ENCODE data around the gene SLAMF9. TPM values are rescaled to one million over a fixed set of nuclear protein-coding genes. Genes with fewer than 3 reads are reported as not detected.

Gene SLAMF9
- total RNA-seq, 6 experiments from 2014 or later: 0.68 to 2.2 (median 1.6) TPM; not detected in 2

GRCh38 chr1:159945483-159946241, 8.4 kb downstream of the SLAMF9 start, which contains the start of gene IGSF9:
TSS of gene IGSF9 (minus strand) at chr1:159945613. CDS start at chr1:159943454, 2,159 bp downstream.
- peaks cover 0 to 20% (median 3%) of the 10 kb centered on the region in 4 donors for H3K4me1 ChIP-seq
- DNase-seq (peak; percentile 83 to 92 (median 87)), ATAC-seq (peak; percentile 86 to 91 (median 87))
- H3K4me3 ChIP-seq: peak within 1 kb of the TSS; percentile 52 to 74 (median 52)
- no peaks in the 10 kb centered on the region for H3K9me3 ChIP-seq
- peak within 1 kb of the TSS in 2 of 3 donors; percentile 15 to 69 for H3K27ac ChIP-seq
- H3K27me3 ChIP-seq: no peaks in the 10 kb centered on the region
- peak; percentile 51 to 67 (median 57) for TF ChIP-seq CTCF (IDR thresholded peaks at IDR 0.05)
- peak; percentile 46 for TF ChIP-seq POLR2A (IDR thresholded peaks at IDR 0.05)
- intact Hi-C loops (cut with DNase I): no loop called here
- H3K36me3 ChIP-seq: no peaks in the 10 kb centered on the region
- under 1% methylated on average over 27 of the region's 58 CpGs for WGBS (ENCODE audit: insufficient coverage, low coverage, low lambda C conversion rate, missing lambda C conversion rate)

GRCh38 chr1:159944623-159945455, 9.2 kb downstream of the SLAMF9 start:
- DNase-seq (peak; percentile 54 to 84 (median 72)), ATAC-seq (peak; percentile 59 to 67 (median 66))
- Histone ChIP-seq H3K4me3 (peak overlapping the region; percentile 52 to 74 (median 52)), H3K4me1 (peaks cover 0 to 20% (median 3%) of the 10 kb centered on the region in 4 donors), H3K27ac (peak overlapping the region in 1 of 3 donors; percentile 47), H3K27me3 (no peaks in the 10 kb centered on the region), H3K9me3 (no peaks in the 10 kb centered on the region), H3K36me3 (no peaks in the 10 kb centered on the region)
- intact Hi-C loops (cut with DNase I): loop anchor here in 1 of 2 donors (5.0 kb wide), 1 partner anchor 57 kb away; no protein-coding TSS in a partner anchor
- TF ChIP-seq CTCF (IDR thresholded peaks at IDR 0.05) (no peak), POLR2A (IDR thresholded peaks at IDR 0.05) (peak; percentile 35)
- WGBS (ENCODE audit: insufficient coverage, low coverage, low lambda C conversion rate, missing lambda C conversion rate): 21% methylated on average over 11 of the region's 11 CpGs

GRCh38 chr1:159943908-159944622, 10.0 kb downstream of the SLAMF9 start:
- no peak for DNase-seq
- Histone ChIP-seq H3K27me3 (no peaks in the 10 kb centered on the region), H3K4me1 (peaks cover 0 to 20% (median 5%) of the 10 kb centered on the region in 4 donors), H3K9me3 (no peaks in the 10 kb centered on the region), H3K27ac (peak overlapping the region in 1 of 3 donors; percentile 47), H3K4me3 (peak overlapping the region in 2 of 3 donors; percentile 52 to 74), H3K36me3 (no peaks in the 10 kb centered on the region)
- peak in 3 of 4 donors; percentile 2 to 4 (median 2) for ATAC-seq
- WGBS (ENCODE audit: insufficient coverage, low coverage, low lambda C conversion rate, missing lambda C conversion rate): 71% methylated on average over 3 of the region's 9 CpGs
- TF ChIP-seq POLR2A (IDR thresholded peaks at IDR 0.05) (no peak), CTCF (IDR thresholded peaks at IDR 0.05) (no peak)
- intact Hi-C loops (cut with DNase I): loop anchor here in 1 of 2 donors (5.0 kb wide), 1 partner anchor 58 kb away; no protein-coding TSS in a partner anchor

GRCh38 chr1:159943278-159943640, 10.8 kb downstream of the SLAMF9 start:
- Histone ChIP-seq H3K4me1 (peaks cover 0 to 20% (median 9%) of the 10 kb centered on the region in 4 donors), H3K36me3 (no peaks in the 10 kb centered on the region), H3K27me3 (no peaks in the 10 kb centered on the region), H3K27ac (no peak overlapping the region), H3K4me3 (no peak overlapping the region), H3K9me3 (no peaks in the 10 kb centered on the region)
- ATAC-seq: no peak
- no peak for DNase-seq
- TF ChIP-seq POLR2A (IDR thresholded peaks at IDR 0.05) (no peak), CTCF (IDR thresholded peaks at IDR 0.05) (no peak)
- intact Hi-C loops (cut with DNase I): loop anchor here in 1 of 2 donors (5.0 kb wide), 1 partner anchor 59 kb away; no protein-coding TSS in a partner anchor
- 55% methylated on average over 2 of the region's 5 CpGs for WGBS (ENCODE audit: insufficient coverage, low coverage, low lambda C conversion rate, missing lambda C conversion rate)

Data from right lobe of liver (tissue), 6 donors.